Measurements from ENCODE around the gene ARHGAP22.

The ARHGAP22 gene

GRCh38 chr10:48398261-48398660, 206.6 kb downstream of the ARHGAP22 start:
- TF ChIP-seq POLR2AphosphoS5 (IDR thresholded peaks at IDR 0.05; ENCODE audit: low read depth, low read length) = no peak
- no peak for TF ChIP-seq TAF1 (IDR thresholded peaks at IDR 0.05; ENCODE audit: low read depth, low read length)
- TF ChIP-seq PAX5 (IDR thresholded peaks at IDR 0.05; ENCODE audit: insufficient read depth, low read length, severe bottlenecking) = no peak
- TF ChIP-seq SPI1 (IDR thresholded peaks at IDR 0.05; ENCODE audit: low read depth, low read length) = no peak
- no peak for TF ChIP-seq POLR2A (IDR thresholded peaks at IDR 0.05; ENCODE audit: low read depth, low read length)
- TF ChIP-seq POU2F2 (IDR thresholded peaks at IDR 0.05; ENCODE audit: low read depth, low read length) = no peak
- no peak for DNase-seq (ENCODE audit: insufficient read length, low spot score)
- no peak for FAIRE-seq
